Trophoblast cell (in vitro differentiated cells and primary cell): ENCODE results near the gene CFAP20DC.
A peak's percentile ranks its signal among the peaks of the same experiment; 100 is the strongest.

Experiments used
- DNase-seq, 2 donors: peaks; one replicate each; pipeline ENCODE4 v3.0.0-alpha.2; 2016
- H2AFZ ChIP-seq: 2 replicates; pipeline ENCODE4 v1.6.1; 2013; ENCODE audit warnings: low read length, moderate library complexity, mild to moderate bottlenecking; ENCODE audit not compliant: insufficient read depth, poor library complexity
- H2AK5ac ChIP-seq: 2 replicates; pipeline ENCODE4 v1.6.1; 2013; ENCODE audit warnings: mild to moderate bottlenecking, low read length
- H2BK120ac ChIP-seq: 2 replicates; pipeline ENCODE4 v1.6.1; 2013; ENCODE audit warnings: low read length, mild to moderate bottlenecking, moderate library complexity; ENCODE audit not compliant: insufficient read depth, poor library complexity
- H2BK12ac ChIP-seq: 2 replicates; pipeline ENCODE4 v1.6.1; 2013; ENCODE audit warnings: mild to moderate bottlenecking, low read length, moderate library complexity
- H2BK5ac ChIP-seq: 2 replicates; pipeline ENCODE4 v1.6.1; 2013; ENCODE audit warnings: low read length, low read depth, moderate library complexity, mild to moderate bottlenecking; ENCODE audit not compliant: poor library complexity
- H3K14ac ChIP-seq: 2 replicates; pipeline ENCODE4 v1.6.1; 2013; ENCODE audit warnings: mild to moderate bottlenecking, low read length
- H3K18ac ChIP-seq: 2 replicates; pipeline ENCODE4 v1.6.1; 2013; ENCODE audit warnings: mild to moderate bottlenecking, low read length
- H3K23ac ChIP-seq: 2 replicates; pipeline ENCODE4 v1.6.1; 2013; ENCODE audit warnings: low read length
- H3K27ac ChIP-seq: 2 replicates; pipeline ENCODE4 v1.5.1; 2013; ENCODE audit warnings: low read depth, mild to moderate bottlenecking, inconsistent platforms, low read length, moderate library complexity
- H3K27me3 ChIP-seq: 2 replicates; pipeline ENCODE4 v1.6.1; 2013; ENCODE audit warnings: inconsistent platforms, mild to moderate bottlenecking, low read length, moderate library complexity; ENCODE audit not compliant: insufficient read depth
- H3K36me3 ChIP-seq, 2 experiments: 1 replicate in 1 of 2; 2 replicates in 1 of 2; pipeline ENCODE4 v1.6.1; 2013; ENCODE audit warnings: low read length in 2 of 2, mild to moderate bottlenecking in 2 of 2, moderate library complexity in 1 of 2; ENCODE audit not compliant: insufficient read depth in 2 of 2, control insufficient read depth in 1 of 2
- H3K4ac ChIP-seq: 2 replicates; pipeline ENCODE4 v1.6.1; 2013; ENCODE audit warnings: low read depth, mild to moderate bottlenecking, low read length, moderate library complexity
- H3K4me1 ChIP-seq, 2 experiments: 1 replicate in 1 of 2; 2 replicates in 1 of 2; pipeline ENCODE4 v1.6.1; 2013; ENCODE audit warnings: low read length in 2 of 2, mild to moderate bottlenecking in 2 of 2, moderate library complexity in 1 of 2; ENCODE audit not compliant: insufficient read depth in 2 of 2, control insufficient read depth in 1 of 2
- H3K4me2 ChIP-seq: 2 replicates; pipeline ENCODE4 v1.6.1; 2013; ENCODE audit warnings: inconsistent platforms, mild to moderate bottlenecking, low read length, moderate library complexity
- H3K4me3 ChIP-seq: 2 replicates; pipeline ENCODE4 v1.5.1; 2013; ENCODE audit warnings: mild to moderate bottlenecking, low read depth, low read length, inconsistent platforms
- H3K79me1 ChIP-seq: one replicate; pipeline ENCODE4 v1.6.1; 2013; ENCODE audit warnings: low read length
- H3K79me2 ChIP-seq: 2 replicates; pipeline ENCODE4 v1.6.1; 2013; ENCODE audit warnings: low read length, mild to moderate bottlenecking; ENCODE audit not compliant: control insufficient read depth, insufficient read depth, poor library complexity
- H3K9ac ChIP-seq: 2 replicates; pipeline ENCODE4 v1.6.1; 2013; ENCODE audit warnings: mild to moderate bottlenecking, low read length
- H3K9me3 ChIP-seq: 2 replicates; pipeline ENCODE4 v1.6.1; 2013; ENCODE audit warnings: low read depth, mild to moderate bottlenecking, control low read depth, inconsistent platforms, low read length; ENCODE audit not compliant: insufficient read depth
- H4K12ac ChIP-seq: 2 replicates; pipeline ENCODE4 v1.6.1; 2013; ENCODE audit warnings: low read depth, mild to moderate bottlenecking, low read length, moderate library complexity
- H4K8ac ChIP-seq: 2 replicates; pipeline ENCODE4 v1.6.1; 2013; ENCODE audit warnings: low read depth, mild to moderate bottlenecking, low read length, moderate library complexity
- H4K91ac ChIP-seq: one replicate; pipeline ENCODE4 v1.6.1; 2013; ENCODE audit warnings: low read depth, mild to moderate bottlenecking, low read length, moderate library complexity
- WGBS: extraction: QIAGEN DNeasy Blood & Tissue Kit; methylation state at CpG from one replicate; pipeline ENCODE4 v1.1.7; 2013; ENCODE audit warnings: missing lambda C conversion rate; ENCODE audit not compliant: insufficient read length, insufficient coverage; ENCODE audit errors: extremely low coverage; 5-methylcytosine and 5-hydroxymethylcytosine counted together

CFAP20DC gene

DNA sequence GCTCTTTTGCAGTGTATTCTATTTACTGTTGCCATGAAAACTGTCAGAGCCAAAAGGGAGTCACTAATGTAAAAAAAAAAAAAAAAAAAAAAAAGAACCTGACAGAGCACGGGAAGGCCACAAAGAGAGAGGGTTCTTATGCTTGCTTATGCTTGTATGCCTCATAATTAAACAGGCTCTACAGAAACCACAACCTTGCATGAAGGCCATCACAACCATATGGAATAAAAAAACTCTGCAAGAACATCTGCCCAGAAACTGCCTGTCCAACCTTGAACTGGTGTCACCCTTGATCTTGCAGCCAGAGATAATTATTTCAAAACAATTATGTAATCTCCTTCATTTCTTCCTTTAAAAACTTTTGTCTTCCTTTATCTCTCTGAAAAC is 50.1 kb downstream of the CFAP20DC start:
- WGBS: no CpG with 5 or more reads among the region's 1 CpG

GRCh38 chr3:58999134-58999773 is 50.6 kb downstream of the CFAP20DC start:
- no peak overlapping the region for H3K18ac ChIP-seq
- no peak overlapping the region for H2BK5ac ChIP-seq
- no peak overlapping the region for H4K12ac ChIP-seq
- no peak overlapping the region for H2BK12ac ChIP-seq
- no peaks in the 10 kb centered on the region for H3K27me3 ChIP-seq
- no peak overlapping the region for H4K91ac ChIP-seq
- no peak overlapping the region for H3K14ac ChIP-seq
- H3K23ac ChIP-seq: no peak overlapping the region
- H3K9ac ChIP-seq: no peak overlapping the region
- no peaks in the 10 kb centered on the region for H3K9me3 ChIP-seq
- no CpG with 5 or more reads among the region's 2 CpGs for WGBS
- no peak overlapping the region for H3K4me3 ChIP-seq
- H3K4ac ChIP-seq: no peak overlapping the region
- DNase-seq: no peak
- no peak overlapping the region for H2BK120ac ChIP-seq
- H3K4me2 ChIP-seq: no peak overlapping the region
- no peaks in the 10 kb centered on the region for H3K79me2 ChIP-seq
- peaks cover 0 to 3% of the 10 kb centered on the region in 2 experiments for H3K4me1 ChIP-seq
- H4K8ac ChIP-seq: no peak overlapping the region
- no peaks in the 10 kb centered on the region for H3K36me3 ChIP-seq
- no peaks in the 10 kb centered on the region for H3K79me1 ChIP-seq
- H2AFZ ChIP-seq: no peak overlapping the region
- H2AK5ac ChIP-seq: no peak overlapping the region
- no peak overlapping the region for H3K27ac ChIP-seq

More for the DNA sequence above, 50.1 kb downstream of the CFAP20DC start:
- H3K9me3 ChIP-seq: no peaks in the 10 kb centered on the region
- DNase-seq: no peak
- no peak overlapping the region for H3K4me2 ChIP-seq
- H3K4me1 ChIP-seq: peaks cover 0 to 3% of the 10 kb centered on the region in 2 experiments
- no peak overlapping the region for H4K12ac ChIP-seq
- H4K91ac ChIP-seq: no peak overlapping the region
- no peaks in the 10 kb centered on the region for H3K79me1 ChIP-seq
- H2BK5ac ChIP-seq: no peak overlapping the region
- no peak overlapping the region for H3K14ac ChIP-seq
- H3K27ac ChIP-seq: no peak overlapping the region
- H3K9ac ChIP-seq: no peak overlapping the region
- H2BK120ac ChIP-seq: no peak overlapping the region
- H3K18ac ChIP-seq: no peak overlapping the region
- no peak overlapping the region for H3K4me3 ChIP-seq
- H2BK12ac ChIP-seq: no peak overlapping the region
- no peak overlapping the region for H2AFZ ChIP-seq
- H3K79me2 ChIP-seq: no peaks in the 10 kb centered on the region
- no peak overlapping the region for H2AK5ac ChIP-seq
- no peaks in the 10 kb centered on the region for H3K27me3 ChIP-seq
- no peak overlapping the region for H3K4ac ChIP-seq
- no peak overlapping the region for H3K23ac ChIP-seq
- no peak overlapping the region for H4K8ac ChIP-seq
- H3K36me3 ChIP-seq: no peaks in the 10 kb centered on the region

GRCh38 chr3:58998476-58999117 is 51.2 kb downstream of the CFAP20DC start:
- Histone ChIP-seq H3K27me3 (no peaks in the 10 kb centered on the region), H3K23ac (no peak overlapping the region), H3K14ac (no peak overlapping the region), H3K4me2 (no peak overlapping the region), H2AFZ (no peak overlapping the region), H2BK120ac (no peak overlapping the region), H3K4me3 (no peak overlapping the region), H3K4me1 (peaks cover 0 to 3% of the 10 kb centered on the region in 2 experiments), H3K27ac (no peak overlapping the region), H2AK5ac (no peak overlapping the region), H3K36me3 (no peaks in the 10 kb centered on the region), H4K91ac (no peak overlapping the region), H4K12ac (no peak overlapping the region), H2BK5ac (no peak overlapping the region), H3K79me1 (no peaks in the 10 kb centered on the region), H4K8ac (no peak overlapping the region), H3K79me2 (no peaks in the 10 kb centered on the region), H3K9me3 (no peaks in the 10 kb centered on the region), H2BK12ac (no peak overlapping the region), H3K18ac (no peak overlapping the region), H3K4ac (no peak overlapping the region), H3K9ac (no peak overlapping the region)
- peak; percentile 6 to 47 for DNase-seq
- no CpG with 5 or more reads among the region's 4 CpGs for WGBS

DNA sequence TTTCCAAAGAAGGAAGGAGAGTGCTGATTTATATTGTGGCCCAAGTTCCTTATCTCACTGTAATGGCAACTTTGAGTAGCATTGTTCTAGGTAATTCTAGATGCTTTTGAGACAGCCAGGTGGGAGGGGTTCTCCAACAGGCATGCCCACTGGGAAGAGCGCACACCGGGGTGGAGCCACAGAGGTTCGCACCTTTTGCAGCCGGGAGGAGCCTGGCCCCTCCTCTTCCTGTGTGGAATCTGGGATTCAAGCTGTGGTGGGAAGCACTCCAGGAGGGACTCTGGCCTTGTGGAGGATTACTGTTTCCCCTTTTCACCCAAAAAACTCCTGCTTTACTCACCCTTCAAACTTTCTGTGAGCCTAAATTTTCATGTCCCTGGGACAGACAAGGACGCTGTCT is 53.1 kb downstream of the CFAP20DC start:
- Histone ChIP-seq H3K18ac (no peak overlapping the region), H2BK5ac (no peak overlapping the region), H2AK5ac (no peak overlapping the region), H3K9ac (no peak overlapping the region), H4K12ac (no peak overlapping the region), H3K27ac (no peak overlapping the region), H3K79me2 (no peaks in the 10 kb centered on the region), H3K4me1 (peaks cover 0 to 3% of the 10 kb centered on the region in 2 experiments), H3K27me3 (no peaks in the 10 kb centered on the region), H4K91ac (no peak overlapping the region), H4K8ac (no peak overlapping the region), H3K9me3 (no peaks in the 10 kb centered on the region), H2BK12ac (no peak overlapping the region), H2BK120ac (no peak overlapping the region), H3K4me2 (no peak overlapping the region), H3K23ac (no peak overlapping the region), H3K4ac (no peak overlapping the region), H3K36me3 (no peaks in the 10 kb centered on the region), H3K4me3 (no peak overlapping the region), H3K14ac (no peak overlapping the region), H3K79me1 (no peaks in the 10 kb centered on the region), H2AFZ (no peak overlapping the region)
- WGBS: no CpG with 5 or more reads among the region's 5 CpGs
- DNase-seq: no peak
